GM21526 (cell line): Measurements from ENCODE around the gene ARRB1.
"Not testable (repeated sequence)": the region's sequence is repeated elsewhere in the genome, so short reads cannot be mapped to it uniquely, and the experiment has no call there.

Experiments used
- ATAC-seq: cut with Tn5 transposase; IDR thresholded peaks from one replicate; pipeline ENCODE4 v1.9.1; 2021; ENCODE audit warnings: moderate library complexity; ENCODE audit not compliant: unreplicated experiment, low FRiP score

The ARRB1 gene

GRCh38 chr11:75371949-75372876, 20.8 kb upstream of the ARRB1 start:
- ATAC-seq: no peak

DNA sequence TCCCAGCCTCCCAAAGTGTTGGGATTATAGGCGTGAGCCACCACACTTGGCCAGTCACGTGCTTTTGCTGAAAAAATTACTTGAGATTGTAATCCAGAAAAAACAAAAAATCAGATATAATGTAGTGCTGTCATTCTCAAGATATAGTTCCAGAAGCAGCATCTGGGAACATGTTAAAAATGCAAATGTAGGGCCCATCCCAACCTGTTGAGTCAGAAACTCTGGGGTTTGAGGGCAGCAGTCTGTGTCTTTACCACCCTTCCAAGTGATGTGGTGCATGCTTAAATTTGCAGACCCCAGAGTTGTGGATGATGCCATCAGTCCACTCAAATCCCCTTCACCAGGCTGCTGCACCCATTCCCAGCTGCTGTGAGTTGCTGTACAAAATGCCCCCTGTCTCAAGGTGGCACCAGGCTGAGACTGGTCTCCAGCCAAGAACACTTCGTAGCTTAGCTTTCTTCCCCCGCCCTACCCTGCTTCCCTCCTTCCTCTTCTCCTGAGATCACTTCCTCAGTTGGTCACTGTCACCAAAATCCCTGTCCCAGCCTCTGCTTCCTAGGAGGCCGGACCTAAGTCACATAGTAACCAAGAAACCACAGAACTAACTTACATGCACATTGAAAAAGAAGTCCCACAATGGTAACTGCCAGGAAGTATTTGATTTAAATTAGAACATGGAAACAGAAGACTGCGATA, 18.2 kb upstream of the ARRB1 start:
- no peak for ATAC-seq

DNA sequence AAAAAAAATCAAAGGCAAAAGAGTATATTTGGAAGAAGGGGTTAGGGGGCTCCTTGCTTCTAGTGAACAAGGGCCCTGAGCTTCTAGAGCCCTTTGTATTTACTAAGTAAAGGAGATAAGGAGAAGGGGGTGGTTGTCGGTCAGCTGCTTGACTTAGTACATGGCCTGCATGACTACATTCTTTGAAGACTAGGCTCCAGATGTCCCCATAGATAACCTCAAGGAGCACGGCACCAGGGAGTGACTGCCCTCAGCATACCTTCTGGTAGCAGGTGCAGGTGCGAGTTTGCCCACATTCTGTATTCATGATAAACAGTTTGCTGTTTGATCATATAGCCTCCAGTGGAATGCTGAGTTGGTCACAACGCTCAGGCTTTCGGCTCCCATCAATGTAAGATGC, 15.4 kb upstream of the ARRB1 start:
- ATAC-seq: not testable (repeated sequence)

DNA sequence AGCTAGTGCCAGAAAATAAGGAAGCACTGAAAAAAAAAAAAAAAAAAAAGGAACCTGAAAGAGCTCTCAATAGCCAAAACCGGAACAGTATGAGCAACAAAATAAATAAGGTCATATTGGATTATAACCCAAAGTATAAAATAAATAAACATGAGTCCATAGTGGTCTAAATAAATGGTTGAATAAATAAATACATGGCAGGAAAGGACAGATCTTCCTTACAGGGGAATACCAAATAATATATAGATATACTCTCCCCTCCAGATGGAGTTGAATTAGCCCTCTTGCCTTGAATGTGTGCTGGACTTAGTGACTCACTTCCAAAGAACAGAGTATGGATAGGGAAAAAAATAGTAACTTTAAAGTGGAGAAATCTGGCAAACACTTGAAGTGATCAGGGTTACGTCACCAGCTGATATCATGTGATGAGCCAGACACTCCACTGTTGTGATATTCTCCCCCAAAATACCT, 14.3 kb upstream of the ARRB1 start:
- ATAC-seq: no peak

- not testable (repeated sequence) for ATAC-seq
Measured at GRCh38 chr11:75362285-75362684, 10.8 kb upstream of the ARRB1 start.

- ATAC-seq: no peak
Measured at GRCh38 chr11:75356613-75357012, 5.2 kb upstream of the ARRB1 start.

- no peak for ATAC-seq
Measured at GRCh38 chr11:75355051-75355450, 3.6 kb upstream of the ARRB1 start.

DNA sequence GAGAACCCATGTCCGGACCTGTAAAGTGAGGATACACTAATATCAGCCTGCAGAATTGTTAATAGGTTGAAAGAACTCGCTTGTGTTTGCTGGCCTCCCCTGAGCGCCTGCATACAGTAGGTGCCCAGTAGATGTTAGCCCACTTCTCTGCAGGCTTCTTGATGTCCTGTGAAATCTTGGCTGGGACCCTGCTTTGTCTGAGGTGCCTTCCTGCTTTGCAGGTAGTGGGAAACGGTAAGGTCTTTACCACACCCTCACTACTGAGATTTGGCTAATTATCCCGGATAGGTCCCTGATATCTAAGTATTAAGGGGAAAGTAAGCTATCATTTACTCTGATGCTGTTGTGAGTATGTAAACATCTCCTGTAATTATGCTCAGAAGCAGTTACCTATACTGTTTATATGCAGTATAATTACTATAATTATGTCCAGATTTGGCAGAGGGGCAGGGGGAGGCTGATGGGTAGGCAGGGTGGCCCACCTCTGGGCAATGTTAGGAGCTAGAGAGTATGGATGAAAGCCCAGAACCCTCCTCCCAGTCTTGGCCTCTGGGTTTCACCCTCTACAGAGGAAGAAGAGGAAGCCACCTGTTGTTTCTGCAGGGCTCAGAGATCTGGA, 1.2 kb upstream of the ARRB1 start:
- no peak for ATAC-seq

- ATAC-seq: no peak
Measured at GRCh38 chr11:75351791-75352587, 528 bp upstream of the ARRB1 start.

GRCh38 chr11:75350743-75351540, 519 bp downstream of the ARRB1 start:
- no peak for ATAC-seq

DNA sequence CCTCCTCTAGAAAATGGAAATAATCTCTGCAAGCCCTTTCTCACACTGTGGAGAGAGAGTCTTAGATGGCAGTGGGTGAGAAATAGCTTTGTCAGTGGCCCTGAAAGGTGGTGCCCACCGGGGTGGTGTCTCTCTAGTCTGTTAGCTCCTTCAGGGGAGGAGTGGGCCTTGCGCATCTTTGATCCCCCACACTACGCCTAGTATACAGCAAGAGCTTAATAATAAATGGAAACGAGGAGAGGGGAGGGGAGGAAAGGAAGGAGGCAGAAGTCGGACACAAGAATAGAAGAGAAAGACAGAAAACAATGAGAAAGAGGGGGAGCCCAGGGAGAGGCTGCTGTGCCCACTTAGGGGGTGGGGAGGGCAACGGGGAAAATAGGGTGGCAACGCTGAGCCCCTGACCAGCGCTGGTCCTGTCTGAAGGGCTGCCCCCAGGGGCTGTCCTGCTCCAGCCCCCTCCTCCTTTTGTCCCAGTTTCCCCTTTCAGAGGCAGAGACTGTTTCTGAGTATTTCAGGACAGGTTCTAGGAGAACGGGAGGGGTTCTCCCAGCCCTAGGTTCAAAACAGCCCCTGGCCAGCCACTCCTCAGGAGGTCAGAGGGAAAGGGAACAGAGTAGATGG, 1.2 kb downstream of the ARRB1 start:
- ATAC-seq: no peak

GRCh38 chr11:75349521-75350116, 1.8 kb downstream of the ARRB1 start:
- no peak for ATAC-seq

DNA sequence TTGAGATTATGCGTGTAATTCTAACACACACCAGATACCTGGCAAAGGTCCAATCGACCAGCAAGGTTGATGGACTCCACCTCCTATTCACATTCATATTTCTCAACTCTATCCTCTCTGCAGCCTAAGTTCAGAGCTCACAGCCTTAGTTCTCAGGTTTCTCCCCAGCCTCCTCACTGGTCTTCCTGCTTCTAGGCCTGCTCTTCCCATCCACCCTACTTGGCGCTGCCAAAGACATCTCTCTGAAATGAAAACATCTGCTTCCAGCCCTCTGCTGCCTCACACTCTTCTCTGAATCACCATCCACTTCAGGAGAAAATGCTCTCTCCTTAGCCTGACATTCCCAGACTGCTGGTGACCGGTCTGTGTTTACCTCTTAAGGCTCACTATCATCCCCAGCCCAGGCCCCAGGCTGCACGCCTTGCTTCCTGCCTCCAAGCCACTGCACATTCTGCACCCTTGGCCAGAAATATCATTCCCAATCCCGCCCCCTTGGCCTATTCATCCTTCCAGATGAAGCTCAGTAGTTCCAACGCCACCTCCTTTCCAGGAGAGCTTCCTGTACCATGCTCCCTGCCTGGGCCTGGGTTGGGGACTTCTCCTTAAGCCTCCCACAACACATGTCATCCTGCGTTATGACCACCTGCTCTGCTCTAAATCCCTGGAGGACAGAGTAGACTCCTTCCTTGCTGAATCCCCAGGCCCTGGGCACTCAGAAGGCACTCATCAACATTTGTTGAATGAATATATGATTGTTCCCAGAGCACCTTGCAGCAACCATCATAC, 3.5 kb downstream of the ARRB1 start:
- no peak for ATAC-seq

- ATAC-seq: no peak
Measured at GRCh38 chr11:75346912-75347647, 4.4 kb downstream of the ARRB1 start.

DNA sequence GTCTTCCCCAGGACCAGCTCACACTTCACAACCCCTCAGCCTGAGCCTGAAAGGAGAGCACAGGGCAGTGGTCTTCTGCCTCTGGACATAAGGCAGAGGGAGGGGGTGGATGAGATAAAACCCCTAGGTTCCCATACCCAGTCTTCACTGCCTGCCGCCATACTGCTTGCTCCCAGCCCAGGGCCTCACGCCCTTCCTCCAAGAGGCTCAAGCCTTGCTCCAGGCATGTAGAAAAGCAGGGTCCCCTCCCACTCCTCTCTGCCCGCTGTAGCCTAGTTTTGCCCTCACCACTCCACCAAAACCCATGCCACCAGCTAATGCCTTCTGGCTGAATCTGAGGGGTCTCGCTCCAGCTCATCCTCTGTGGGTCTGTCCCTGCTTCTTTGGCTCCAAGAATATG, 5.2 kb downstream of the ARRB1 start:
- ATAC-seq: no peak

- ATAC-seq: no peak
Measured at GRCh38 chr11:75345455-75346160, 5.9 kb downstream of the ARRB1 start.
